WTC11 (cell line): ENCODE data around the gene GRIN1.

Source experiments
- CTCF ChIP-seq: fragments of 200-600 bp; IDR thresholded peaks from 2 replicates; pipeline ENCODE4 v1.8.0; 2022; ENCODE audit warnings: antibody characterized with exemption
- E2F5 ChIP-seq: sonication (generic); formaldehyde crosslinking; IDR thresholded peaks from 2 replicates; pipeline ENCODE4 v1.8.1; 2022; ENCODE audit warnings: mild to moderate bottlenecking, moderate library complexity, missing genetic modification reagents
- HMGXB4 ChIP-seq: sonication (generic); formaldehyde crosslinking; IDR thresholded peaks from 2 replicates; pipeline ENCODE4 v1.8.1; 2023; ENCODE audit warnings: mild to moderate bottlenecking, moderate library complexity, missing genetic modification reagents
- OVOL2 ChIP-seq: fragments of 250-450 bp; sonication (Bioruptor Pico); IDR thresholded peaks from 2 replicates; pipeline ENCODE4 v1.9.0; 2021; ENCODE audit warnings: mild to moderate bottlenecking, borderline replicate concordance
- SMAD3 ChIP-seq: sonication (generic); formaldehyde crosslinking; IDR thresholded peaks from 2 replicates; pipeline ENCODE4 v1.8.0; 2022; ENCODE audit warnings: missing genetic modification reagents, mild to moderate bottlenecking, borderline replicate concordance
- SP1 ChIP-seq: sonication (generic); formaldehyde crosslinking; conservative IDR thresholded peaks from 2 replicates; pipeline ENCODE4 v1.8.1; 2022; ENCODE audit warnings: missing genetic modification reagents
- TP53 ChIP-seq: sonication (generic); formaldehyde crosslinking; IDR thresholded peaks from 2 replicates; pipeline ENCODE4 v1.8.1; 2023; ENCODE audit warnings: mild to moderate bottlenecking, missing genetic modification reagents
- ZBTB43 ChIP-seq: sonication (generic); formaldehyde crosslinking; IDR thresholded peaks from 2 replicates; pipeline ENCODE4 v1.8.1; 2023; ENCODE audit warnings: mild to moderate bottlenecking, missing genetic modification reagents
- TF ChIP-seq, protein P1 (sequence below): sonication (generic); formaldehyde crosslinking; IDR thresholded peaks from 2 replicates; pipeline ENCODE4 v1.8.0; 2022; ENCODE audit warnings: mild to moderate bottlenecking, missing genetic modification reagents

GRCh38 chr9:137114613-137115393 lies 24.2 kb upstream of the GRIN1 start, which contains the start of gene DPP7:
- no peak for TF ChIP-seq CTCF
- TF ChIP-seq, protein P1, sequence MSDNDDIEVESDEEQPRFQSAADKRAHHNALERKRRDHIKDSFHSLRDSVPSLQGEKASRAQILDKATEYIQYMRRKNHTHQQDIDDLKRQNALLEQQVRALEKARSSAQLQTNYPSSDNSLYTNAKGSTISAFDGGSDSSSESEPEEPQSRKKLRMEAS (CRISPR knock-in tag) = no peak; the same call in 1 of the 2 replicates
- no peak for TF ChIP-seq SP1
- TF ChIP-seq TP53 (CRISPR knock-in tag) = no peak
- no peak for TF ChIP-seq ZBTB43 (CRISPR knock-in tag)
- no peak for TF ChIP-seq E2F5
- TF ChIP-seq SMAD3 (CRISPR knock-in tag) = no peak
- no peak for TF ChIP-seq OVOL2 (CRISPR knock-in tag)
- TF ChIP-seq HMGXB4 = no peak
